Measurements from ENCODE around the gene DYNLT4. TPM values are rescaled to one million over a fixed set of nuclear protein-coding genes. Genes with fewer than 3 reads are reported as not detected.
"Not testable (repeated sequence)": the region's sequence is repeated elsewhere in the genome, so short reads cannot be mapped to it uniquely, and the experiment has no call there.

DYNLT4 gene
- total RNA-seq, 4 donors from 2014 or later, result 0.67 to 1.0 TPM; not detected in 2

- H3K4me1 ChIP-seq, result peaks cover 0 to 13% of the 10 kb centered on the region in 2 donors
- TF ChIP-seq CTCF (IDR thresholded peaks at IDR 0.05) (no peak), POLR2A (IDR thresholded peaks at IDR 0.05) (peak in 1 of 2 donors; percentile 51)
- WGBS, 2 donors, result 2 to 4% methylated on average over 23 to 47 of the region's 72 CpGs
- no peaks in the 10 kb centered on the region for H3K36me3 ChIP-seq
- peak within 1 kb of the TSS; percentile 38 to 48 (median 44) for H3K4me3 ChIP-seq (replicated peaks in 1 of 3)
- intact Hi-C loops (cut with DNase I), result loop anchor here (5.0 kb wide), 1 partner anchor 169 kb away; the partner anchor contains the start of genes HECTD3 and UROD
- DNase-seq, result peak; percentile 75 to 84
- H3K27ac ChIP-seq, result peak within 1 kb of the TSS; percentile 1 to 17 (median 8)
- H3K27me3 ChIP-seq, result no peaks in the 10 kb centered on the region
- H3K9me3 ChIP-seq, result no peaks in the 10 kb centered on the region
Observed at GRCh38 chr1:44842862-44843655, 35.9 kb upstream of the DYNLT4 start, which contains the start of gene PTCH2. PTCH2 (minus strand) TSS chr1:44843253; CDS start chr1:44842932, 321 bp downstream.

- no peak for DNase-seq
- H3K9me3 ChIP-seq, result no peaks in the 10 kb centered on the region
- H3K4me3 ChIP-seq (replicated peaks in 1 of 3), result peak overlapping the region; percentile 38 to 48 (median 44)
- peak overlapping the region in 2 of 3 donors; percentile 1 to 17 for H3K27ac ChIP-seq
- TF ChIP-seq CTCF (IDR thresholded peaks at IDR 0.05), result no peak
- no peak for TF ChIP-seq POLR2A (IDR thresholded peaks at IDR 0.05)
- no peaks in the 10 kb centered on the region for H3K27me3 ChIP-seq
- 59 to 77% methylated on average over 16 of the region's 16 CpGs for WGBS, 2 donors
- H3K4me1 ChIP-seq, result peaks cover 0 to 13% of the 10 kb centered on the region in 2 donors
- no peaks in the 10 kb centered on the region for H3K36me3 ChIP-seq
- intact Hi-C loops (cut with DNase I), result loop anchor here (5.0 kb wide), 1 partner anchor 170 kb away; the partner anchor contains the start of genes HECTD3 and UROD
Observed at GRCh38 chr1:44842486-44842861, 35.3 kb upstream of the DYNLT4 start.

GRCh38 chr1:44839576-44839975 lies 32.4 kb upstream of the DYNLT4 start:
- H3K36me3 ChIP-seq, result no peaks in the 10 kb centered on the region
- intact Hi-C loops (cut with DNase I), result loop anchor here (5.0 kb wide), 2 partner anchors 52 to 458 kb away; partner anchors contain the start of gene BEST4
- no peak overlapping the region for H3K4me3 ChIP-seq (replicated peaks in 1 of 3)
- H3K27me3 ChIP-seq, result no peaks in the 10 kb centered on the region
- no peak for DNase-seq
- H3K27ac ChIP-seq, result no peak overlapping the region
- WGBS, 2 donors, result 78 to 80% methylated on average over 4 of the region's 4 CpGs
- H3K4me1 ChIP-seq, result peaks cover 0 to 13% of the 10 kb centered on the region in 2 donors
- no peak for TF ChIP-seq CTCF (IDR thresholded peaks at IDR 0.05)
- no peak for TF ChIP-seq POLR2A (IDR thresholded peaks at IDR 0.05)
- no peaks in the 10 kb centered on the region for H3K9me3 ChIP-seq

GRCh38 chr1:44838294-44838693 lies 31.1 kb upstream of the DYNLT4 start:
- not testable (repeated sequence) for H3K4me1 ChIP-seq; H3K36me3 ChIP-seq; H3K4me3 ChIP-seq (replicated peaks in 1 of 3); DNase-seq; H3K27ac ChIP-seq; H3K9me3 ChIP-seq; H3K27me3 ChIP-seq
- intact Hi-C loops (cut with DNase I), result loop anchor here (5.0 kb wide), 2 partner anchors 51 to 459 kb away; partner anchors contain the start of gene BEST4
- WGBS, 2 donors, result 85 to 90% methylated on average over 11 of the region's 11 CpGs

- TF ChIP-seq CTCF (IDR thresholded peaks at IDR 0.05), result peak; percentile 43 to 86 (median 79)
- TF ChIP-seq POLR2A (IDR thresholded peaks at IDR 0.05), result no peak
- Histone ChIP-seq H3K4me3 (replicated peaks in 1 of 3) (no peak overlapping the region), H3K9me3 (no peaks in the 10 kb centered on the region), H3K27ac (no peak overlapping the region), H3K27me3 (no peaks in the 10 kb centered on the region), H3K36me3 (no peaks in the 10 kb centered on the region), H3K4me1 (peaks cover 0 to 4% of the 10 kb centered on the region in 2 donors)
- 61 to 62% methylated on average over 23 of the region's 23 CpGs for WGBS, 2 donors
- intact Hi-C loops (cut with DNase I), result loop anchor here (5.0 kb wide), 2 partner anchors 49 to 461 kb away; partner anchors contain the start of gene BEST4
- peak; percentile 85 to 91 for DNase-seq
Observed at GRCh38 chr1:44835738-44836675, 28.9 kb upstream of the DYNLT4 start.

Measured in thyroid gland (tissue), 4 donors.